Lower lobe of right lung (tissue), 2 donors: ENCODE results near the gene GRIK4. TPM values are rescaled to one million over a fixed set of nuclear protein-coding genes. Genes with fewer than 3 reads are reported as not detected.

ENCODE experiments used
- ATAC-seq, 2 donors: fragments of 200-7000 bp; cut with Tn5 transposase; one replicate each; pipeline ENCODE4 v1.9.1; 2020 to 2022; ENCODE audit warnings: mild to moderate bottlenecking in 2 of 2, moderate library complexity in 2 of 2
- DNase-seq: peaks from one replicate; pipeline ENCODE4 v3.0.0-alpha.2; 2020
- H3K27ac ChIP-seq: fragments of 200-600 bp; one replicate; pipeline ENCODE4 v1.8.0; 2022
- H3K27me3 ChIP-seq: fragments of 200-600 bp; one replicate; pipeline ENCODE4 v1.8.0; 2022; ENCODE audit warnings: low read depth
- H3K36me3 ChIP-seq: fragments of 200-600 bp; one replicate; pipeline ENCODE4 v1.8.0; 2022; ENCODE audit warnings: mild to moderate bottlenecking
- H3K4me1 ChIP-seq: fragments of 200-600 bp; one replicate; pipeline ENCODE4 v1.8.0; 2022
- H3K4me3 ChIP-seq: fragments of 200-600 bp; one replicate; pipeline ENCODE4 v1.8.0; 2022; ENCODE audit warnings: mild to moderate bottlenecking
- H3K9me3 ChIP-seq: fragments of 200-600 bp; one replicate; pipeline ENCODE4 v1.8.0; 2022
- CTCF ChIP-seq: fragments of 200-600 bp; IDR thresholded peaks from one replicate; pipeline ENCODE4 v1.8.0; 2022; ENCODE audit warnings: antibody characterized with exemption, mild to moderate bottlenecking
- intact Hi-C: fragments of 100-400 bp; cut with DNase I; formaldehyde crosslinking; loops from one replicate; pipeline ENCODE4 v1.11.0; 2022
- total RNA-seq: library from RNA; stranded (reverse); fragmentation: NEBNext Ultra II Directional; extraction: Animal tissue kit (Norgen Biotek cat#: 25700); gene quantifications from one replicate; pipeline ENCODE4 v1.2.1, GENCODE V29; 2021
- donor health status: DM: no; HTN: yes; CAD: no; lungs with severe emphysema.

GRIK4 gene
- total RNA-seq, 1 donor from 2014 or later, result 2.2 TPM

- H3K27me3 ChIP-seq, result no peaks in the 10 kb centered on the region
- no peak for ATAC-seq
- H3K9me3 ChIP-seq, result no peaks in the 10 kb centered on the region
- no peak for DNase-seq
- H3K4me1 ChIP-seq, result no peaks in the 10 kb centered on the region
- H3K36me3 ChIP-seq, result no peaks in the 10 kb centered on the region
- intact Hi-C loops, result no loop called here
- no peak overlapping the region for H3K27ac ChIP-seq
- no peak for TF ChIP-seq CTCF
- no peak overlapping the region for H3K4me3 ChIP-seq
Measured at GRCh38 chr11:120775986-120776951, 264.7 kb downstream of the GRIK4 start.

GRCh38 chr11:120778685-120779490, 267.3 kb downstream of the GRIK4 start:
- no peaks in the 10 kb centered on the region for H3K36me3 ChIP-seq
- no peaks in the 10 kb centered on the region for H3K4me1 ChIP-seq
- no peak for ATAC-seq
- no peaks in the 10 kb centered on the region for H3K27me3 ChIP-seq
- intact Hi-C loops, result no loop called here
- no peak overlapping the region for H3K4me3 ChIP-seq
- no peak overlapping the region for H3K27ac ChIP-seq
- DNase-seq, result no peak
- H3K9me3 ChIP-seq, result no peaks in the 10 kb centered on the region
- no peak for TF ChIP-seq CTCF

- no peak for TF ChIP-seq CTCF
- H3K27ac ChIP-seq, result no peak overlapping the region
- no peak overlapping the region for H3K4me3 ChIP-seq
- H3K4me1 ChIP-seq, result no peaks in the 10 kb centered on the region
- intact Hi-C loops, result no loop called here
- no peak for DNase-seq
- ATAC-seq, result no peak
- H3K9me3 ChIP-seq, result no peaks in the 10 kb centered on the region
- H3K27me3 ChIP-seq, result no peaks in the 10 kb centered on the region
- H3K36me3 ChIP-seq, result no peaks in the 10 kb centered on the region
Measured at GRCh38 chr11:120780239-120780638, 268.7 kb downstream of the GRIK4 start.

- no peaks in the 10 kb centered on the region for H3K36me3 ChIP-seq
- TF ChIP-seq CTCF, result no peak
- H3K4me3 ChIP-seq, result no peak overlapping the region
- no peak for DNase-seq
- ATAC-seq, result no peak
- no peaks in the 10 kb centered on the region for H3K4me1 ChIP-seq
- no peak overlapping the region for H3K27ac ChIP-seq
- H3K27me3 ChIP-seq, result peaks cover 3% of the 10 kb centered on the region
- no peaks in the 10 kb centered on the region for H3K9me3 ChIP-seq
- intact Hi-C loops, result no loop called here
Measured at GRCh38 chr11:120781486-120782120, 270.1 kb downstream of the GRIK4 start.

GRCh38 chr11:120784566-120785251, 273.2 kb downstream of the GRIK4 start:
- ATAC-seq (no peak), DNase-seq (no peak)
- Histone ChIP-seq H3K36me3 (no peaks in the 10 kb centered on the region), H3K4me1 (no peaks in the 10 kb centered on the region), H3K9me3 (no peaks in the 10 kb centered on the region), H3K27ac (no peak overlapping the region), H3K27me3 (peaks cover 3% of the 10 kb centered on the region), H3K4me3 (no peak overlapping the region)
- intact Hi-C loops, result no loop called here
- TF ChIP-seq CTCF, result no peak
